ENCODE data around the gene IRF2BP2.

Gene IRF2BP2

GRCh38 chr1:234624724-234625117 is 14.7 kb upstream of the IRF2BP2 start:
- no peak for TF ChIP-seq CTCF (IDR thresholded peaks at IDR 0.05)
- no peak for TF ChIP-seq ZFX (IDR thresholded peaks at IDR 0.05; ENCODE audit: borderline replicate concordance)
- H3K27ac ChIP-seq: no peak overlapping the region

- H3K27ac ChIP-seq: no peak overlapping the region
- TF ChIP-seq CTCF (IDR thresholded peaks at IDR 0.05): no peak
- no peak for TF ChIP-seq ZFX (IDR thresholded peaks at IDR 0.05; ENCODE audit: borderline replicate concordance)
These were observed 11.8 kb upstream of the IRF2BP2 start for GRCh38 chr1:234621657-234622335.

- TF ChIP-seq ZFX (IDR thresholded peaks at IDR 0.05; ENCODE audit: borderline replicate concordance) (no peak), CTCF (IDR thresholded peaks at IDR 0.05) (no peak)
- H3K27ac ChIP-seq: no peak overlapping the region
These were observed 11.1 kb upstream of the IRF2BP2 start for GRCh38 chr1:234621127-234621468.

GRCh38 chr1:234620272-234621126 is 10.5 kb upstream of the IRF2BP2 start:
- no peak for TF ChIP-seq ZFX (IDR thresholded peaks at IDR 0.05; ENCODE audit: borderline replicate concordance)
- no peak for TF ChIP-seq CTCF (IDR thresholded peaks at IDR 0.05)
- no peak overlapping the region for H3K27ac ChIP-seq

- no peak for TF ChIP-seq ZFX (IDR thresholded peaks at IDR 0.05; ENCODE audit: borderline replicate concordance)
- TF ChIP-seq CTCF (IDR thresholded peaks at IDR 0.05): no peak
- H3K27ac ChIP-seq: no peak overlapping the region
These were observed 9.8 kb upstream of the IRF2BP2 start for GRCh38 chr1:234619794-234620247.

GRCh38 chr1:234619071-234619480 is 9.1 kb upstream of the IRF2BP2 start:
- no peak overlapping the region for H3K27ac ChIP-seq
- TF ChIP-seq ZFX (IDR thresholded peaks at IDR 0.05; ENCODE audit: borderline replicate concordance) (no peak), CTCF (IDR thresholded peaks at IDR 0.05) (no peak)

GRCh38 chr1:234618737-234619049 is 8.7 kb upstream of the IRF2BP2 start:
- no peak for TF ChIP-seq ZFX (IDR thresholded peaks at IDR 0.05; ENCODE audit: borderline replicate concordance)
- TF ChIP-seq CTCF (IDR thresholded peaks at IDR 0.05): no peak
- no peak overlapping the region for H3K27ac ChIP-seq
